GM19043 (cell line): ENCODE data around the gene LMAN1.

Experiments
- ATAC-seq: cut with Tn5 transposase; IDR thresholded peaks from one replicate; pipeline ENCODE4 v1.9.1; 2021; ENCODE audit warnings: low read depth; ENCODE audit not compliant: unreplicated experiment

LMAN1 gene

DNA sequence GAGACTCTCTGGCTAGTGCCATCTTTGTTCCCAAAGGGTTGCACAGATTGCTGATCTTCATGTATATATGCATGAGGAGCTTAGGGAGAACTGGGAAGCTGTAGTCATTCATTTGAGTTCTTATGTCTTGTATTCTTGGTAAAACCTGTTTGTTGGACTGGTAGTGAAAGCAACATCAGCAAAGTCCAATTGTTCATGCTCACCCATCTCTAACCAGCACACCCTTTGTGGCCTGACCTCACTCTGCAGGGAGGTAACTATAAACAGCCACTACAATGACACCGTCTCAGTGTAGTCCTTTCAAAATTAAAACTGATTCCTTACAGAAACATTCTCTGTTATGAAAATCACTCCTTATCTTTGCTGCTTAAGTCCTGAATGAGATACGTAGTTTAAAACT is 13.9 kb upstream of the LMAN1 start:
- ATAC-seq = no peak

DNA sequence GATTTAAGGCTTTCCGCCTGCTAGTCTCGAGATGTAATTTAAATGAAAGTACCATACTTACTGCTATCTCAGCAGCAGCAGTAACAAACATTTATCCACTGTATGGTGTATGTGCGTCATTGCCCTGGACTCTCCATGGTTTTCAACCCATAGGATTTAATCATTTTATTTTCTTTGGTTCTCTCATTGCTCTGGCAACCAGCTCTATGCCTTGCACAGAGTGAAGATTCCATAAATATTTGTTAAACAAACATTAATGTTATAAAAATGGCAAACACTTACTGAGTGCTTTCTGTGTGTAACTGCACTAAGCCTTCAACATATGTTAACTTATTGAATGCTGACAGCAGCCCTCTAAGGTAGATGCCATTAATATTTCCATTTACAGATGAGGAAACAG is 1.3 kb upstream of the LMAN1 start:
- no peak for ATAC-seq

DNA sequence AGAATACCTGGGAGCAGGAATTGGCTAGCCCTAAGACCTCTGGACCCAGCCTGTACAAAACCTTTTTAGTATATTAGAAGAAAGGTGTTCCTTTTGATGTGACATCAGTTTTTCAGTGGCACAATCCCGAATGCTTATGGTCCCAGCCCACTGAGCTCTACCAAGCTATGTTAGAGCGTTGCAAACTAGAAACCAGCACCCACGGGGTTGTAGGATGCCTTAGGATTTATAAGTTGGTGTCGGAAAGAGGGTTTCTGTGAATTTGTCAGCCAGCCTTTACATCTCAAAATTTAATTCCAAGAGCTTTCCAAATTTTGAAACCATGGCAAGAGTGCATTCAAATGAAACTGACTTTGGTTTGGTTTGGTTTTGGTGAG is 499 bp upstream of the LMAN1 start:
- peak; percentile 6 for ATAC-seq

DNA sequence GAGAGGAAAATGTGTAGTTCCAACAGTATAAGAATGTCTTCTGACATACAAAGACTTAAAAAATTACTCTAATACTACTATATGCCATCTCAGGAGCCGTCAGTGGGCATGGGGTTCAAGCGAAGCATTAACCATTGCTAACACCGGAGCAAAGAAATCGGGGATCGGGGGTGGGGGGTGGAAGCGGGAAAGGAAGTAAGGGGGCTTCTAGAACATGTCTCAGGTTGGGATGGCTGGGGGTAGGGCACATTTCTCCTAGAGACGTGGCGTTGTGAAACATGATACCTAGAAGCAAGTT is 702 bp downstream of the LMAN1 start:
- no peak for ATAC-seq

DNA sequence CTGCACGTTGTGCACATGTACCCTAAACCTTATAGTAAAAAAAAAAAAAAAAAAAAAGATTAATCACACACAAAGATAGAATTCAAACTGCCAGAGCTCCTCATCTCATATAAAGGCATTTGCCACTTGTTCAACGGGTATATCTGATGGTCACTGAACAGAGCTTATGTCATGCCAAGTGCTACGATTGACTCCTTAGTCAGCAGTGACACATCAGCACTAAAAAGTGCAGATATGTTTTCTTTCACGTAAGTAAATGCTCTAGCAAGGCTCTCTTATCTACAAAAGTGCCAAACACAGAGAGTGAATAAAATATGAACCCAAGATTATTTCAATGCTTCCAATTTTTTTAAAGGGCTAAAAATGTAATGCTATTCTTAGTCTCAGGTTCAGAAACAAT is 1.1 kb downstream of the LMAN1 start:
- ATAC-seq = no peak

DNA sequence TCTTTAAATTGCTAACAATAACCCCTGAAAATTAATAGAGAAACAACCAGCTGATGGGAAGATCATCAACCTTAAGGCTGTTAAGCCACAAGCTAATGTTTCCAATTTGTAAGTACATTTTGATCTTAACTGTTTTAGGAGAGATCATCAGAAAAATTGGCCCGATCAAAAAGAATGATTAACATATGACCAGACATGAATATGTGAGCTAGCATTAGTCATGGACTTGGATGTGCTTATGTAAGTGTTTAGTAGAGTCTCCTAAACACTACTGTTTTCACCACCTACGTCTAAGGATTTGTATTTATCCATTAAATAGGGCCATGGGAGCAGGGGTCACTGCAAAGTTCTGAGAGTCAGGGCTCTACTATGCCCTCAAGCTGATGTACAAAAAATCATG is 4.3 kb downstream of the LMAN1 start:
- no peak for ATAC-seq

DNA sequence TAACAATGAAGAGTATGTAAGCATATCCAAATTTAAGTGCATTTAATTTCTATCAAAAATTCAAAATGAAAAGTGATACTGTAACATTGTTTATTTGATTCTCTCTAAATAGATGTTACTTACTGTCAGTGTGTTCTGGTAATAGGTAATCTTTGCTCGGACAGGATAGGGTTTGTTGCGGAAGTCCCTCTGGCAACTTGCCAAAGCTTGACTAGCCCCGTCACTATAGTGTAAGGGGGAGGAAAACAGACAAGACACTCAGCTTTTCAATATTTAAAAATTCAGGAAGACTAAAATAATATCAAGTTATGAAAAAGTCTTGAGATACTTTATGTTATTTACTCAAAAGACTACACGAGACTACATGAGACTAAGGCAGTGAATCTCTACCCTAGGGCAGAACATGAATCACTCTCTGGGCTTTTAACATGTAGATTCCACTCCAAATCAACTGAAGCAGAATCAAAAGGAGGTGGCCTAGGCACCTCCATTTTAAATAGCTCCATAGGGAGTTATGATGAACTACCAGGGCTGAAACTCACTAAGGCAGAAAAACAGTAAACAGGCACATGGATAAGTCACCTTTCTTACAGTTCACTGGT is 5.9 kb downstream of the LMAN1 start:
- ATAC-seq = no peak

DNA sequence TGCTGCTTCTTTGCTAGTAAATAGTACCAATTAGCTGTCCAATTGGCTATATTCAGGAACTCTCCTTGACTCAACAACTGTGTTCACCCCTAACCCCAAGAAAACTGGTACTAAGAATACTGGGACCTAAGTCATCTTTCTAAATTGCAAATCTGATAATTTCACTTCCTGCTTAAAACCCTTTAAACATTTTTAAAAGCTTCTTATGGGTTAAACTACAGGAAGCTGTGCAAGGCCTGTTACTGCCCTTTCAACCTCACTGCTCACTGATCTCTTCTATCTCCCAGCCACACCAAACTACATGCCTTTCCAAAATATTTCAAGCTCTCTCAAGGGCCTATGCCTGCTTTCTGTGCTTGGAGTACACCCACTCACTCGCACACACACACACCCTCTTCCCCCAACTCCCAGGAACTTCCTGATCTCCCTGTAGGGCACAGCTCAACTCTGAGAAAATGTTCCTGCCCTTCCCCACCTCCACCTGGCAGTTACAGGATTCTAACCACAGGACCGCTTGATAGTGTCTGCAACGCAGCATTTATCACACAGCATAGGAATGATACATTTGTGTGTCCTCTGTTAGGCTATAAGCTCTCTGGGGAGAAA is 6.7 kb downstream of the LMAN1 start:
- peak; percentile 54 for ATAC-seq

DNA sequence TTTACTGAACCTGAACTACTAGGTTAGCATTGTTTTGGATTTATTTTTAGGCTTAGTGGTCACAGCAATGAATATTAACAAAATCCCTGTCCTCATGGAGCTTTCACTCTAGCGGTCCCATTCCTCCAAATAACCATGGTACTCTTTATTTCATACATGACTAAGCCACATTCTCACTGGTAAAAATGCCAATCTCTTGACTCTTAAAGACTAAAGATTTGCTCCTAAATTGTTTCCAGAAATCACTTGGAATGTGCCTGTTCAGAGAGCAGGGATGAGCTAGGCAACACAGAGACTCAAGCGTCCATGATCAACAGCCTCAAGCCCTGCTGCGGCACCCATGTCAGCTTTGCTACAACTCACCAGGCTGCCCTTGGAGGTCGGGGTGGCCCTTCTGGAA is 13.5 kb downstream of the LMAN1 start:
- no peak for ATAC-seq

DNA sequence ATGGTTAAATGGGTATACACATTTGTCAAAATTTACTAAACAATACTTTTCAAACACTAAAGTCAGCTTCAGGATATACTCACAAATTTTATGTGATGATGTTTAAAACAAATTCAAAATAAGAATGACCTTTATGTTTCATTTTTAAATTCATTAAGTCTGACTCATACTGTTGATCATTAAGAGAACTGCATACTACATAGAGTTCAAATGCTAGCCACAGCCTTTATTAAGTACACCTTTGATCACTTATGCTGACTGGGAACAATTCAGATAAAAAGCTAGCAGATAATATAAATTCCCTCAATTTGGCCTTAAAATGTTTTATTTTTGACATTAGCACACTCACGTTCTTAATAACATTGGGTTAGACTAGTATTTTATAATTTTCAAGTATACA is 14.1 kb downstream of the LMAN1 start:
- ATAC-seq = no peak

DNA sequence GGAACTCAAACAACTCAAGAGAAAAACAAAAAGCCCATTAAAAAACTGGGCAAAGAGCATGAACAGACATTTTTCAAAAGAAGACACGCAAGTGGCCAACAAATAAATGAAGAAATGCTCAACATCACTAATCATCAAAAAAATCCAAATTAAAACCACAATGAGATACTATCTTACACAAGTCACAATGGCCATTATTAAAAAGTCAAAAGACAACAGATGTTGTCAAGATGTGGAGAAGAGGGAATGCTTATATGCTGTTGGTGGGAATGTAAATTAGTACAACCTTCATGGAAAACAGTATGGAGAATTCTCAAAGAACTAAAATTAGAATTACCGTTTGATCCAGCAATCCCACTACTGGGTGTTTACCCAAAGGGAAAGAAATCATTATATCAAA is 15.1 kb downstream of the LMAN1 start:
- no peak for ATAC-seq

DNA sequence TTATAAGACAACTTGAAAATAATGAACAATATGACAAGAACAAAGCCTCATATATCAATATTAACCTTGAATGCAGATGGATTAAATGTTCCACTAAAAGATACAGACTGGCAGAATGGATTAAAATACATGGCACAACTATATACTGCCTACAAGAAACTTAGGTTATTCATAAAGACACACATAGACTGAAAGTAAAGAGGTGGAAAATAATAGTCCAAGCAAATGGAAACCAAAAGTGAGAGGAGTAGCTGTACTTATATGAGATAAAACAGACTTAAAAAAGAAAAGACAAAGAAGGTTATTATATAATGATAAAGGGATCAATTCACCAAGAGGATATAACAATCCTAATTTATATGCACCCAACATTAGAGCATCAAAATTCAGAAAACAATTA is 18.2 kb downstream of the LMAN1 start:
- no peak for ATAC-seq

DNA sequence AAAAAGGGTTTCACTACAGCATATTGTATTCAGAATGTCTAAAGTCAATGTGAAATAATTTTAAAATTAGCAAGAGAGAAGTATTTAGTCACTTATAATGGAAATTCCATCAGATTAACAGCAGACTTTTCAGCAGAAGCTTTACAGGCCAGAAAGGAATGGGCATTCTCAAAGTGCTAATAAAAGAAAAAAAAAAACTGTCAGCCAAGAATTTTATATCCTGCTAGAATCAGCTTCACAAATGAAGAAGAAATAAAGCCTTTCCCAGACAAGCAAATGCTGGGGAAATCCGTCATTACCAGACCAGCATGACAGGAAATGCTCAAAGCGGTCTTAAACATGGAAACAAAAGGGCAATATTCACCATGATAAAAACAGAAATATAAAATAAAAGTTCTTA is 18.8 kb downstream of the LMAN1 start:
- ATAC-seq = no peak

DNA sequence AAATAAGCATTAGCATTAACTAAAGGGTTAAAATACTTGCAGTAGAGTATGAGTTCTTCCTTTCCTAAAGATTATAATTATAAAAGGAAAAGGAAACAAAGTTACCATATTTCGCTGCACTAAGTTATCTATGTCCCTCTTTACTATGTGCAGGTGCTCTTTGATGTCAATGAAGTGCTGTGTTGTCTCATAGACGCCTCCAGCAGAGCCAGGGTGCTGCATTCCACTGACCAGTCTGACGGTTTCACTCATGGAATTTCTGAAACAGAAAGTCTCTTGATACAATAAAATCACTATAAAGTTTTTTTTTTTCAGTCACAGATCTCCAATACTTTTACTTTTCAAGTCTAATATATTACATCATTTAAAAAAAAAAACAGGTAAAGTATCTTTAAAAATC is 26.1 kb downstream of the LMAN1 start:
- ATAC-seq = no peak

DNA sequence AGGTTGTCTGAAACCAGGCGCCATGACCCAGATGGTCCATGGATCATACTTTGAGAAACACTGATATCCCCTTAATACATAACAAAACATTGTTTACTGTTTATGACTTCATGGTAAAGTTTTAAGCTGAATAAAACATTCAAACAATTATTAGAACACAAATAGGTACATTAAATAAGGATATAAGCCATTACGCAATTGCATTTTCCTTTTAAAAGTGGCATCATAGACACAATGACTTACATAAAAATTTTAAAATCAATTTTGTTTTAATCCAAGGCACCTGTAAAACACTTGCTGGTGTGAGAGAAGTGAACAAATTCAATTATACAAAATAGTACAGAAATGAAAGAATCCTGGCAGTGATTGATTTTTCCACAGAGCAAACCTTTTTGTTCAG is 30.4 kb downstream of the LMAN1 start:
- ATAC-seq = no peak

DNA sequence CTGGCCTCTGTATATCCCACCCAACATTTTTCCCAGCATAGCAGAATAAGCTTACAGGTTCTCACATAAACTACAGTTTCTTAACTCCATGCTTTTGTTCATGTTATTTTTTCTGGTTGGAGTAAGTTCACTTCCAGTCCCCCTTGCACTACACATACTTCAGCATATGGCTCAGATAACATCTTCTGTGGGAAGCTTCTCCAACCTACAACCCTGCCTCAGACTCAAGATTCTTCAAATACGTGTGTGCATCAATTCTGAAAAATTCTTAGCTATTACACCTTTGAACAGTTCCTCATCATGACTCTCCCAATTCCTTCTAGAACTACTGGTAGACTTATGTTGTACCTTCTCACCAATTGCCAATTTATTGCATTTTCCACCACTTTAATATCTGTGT is 33.1 kb downstream of the LMAN1 start:
- ATAC-seq = no peak

DNA sequence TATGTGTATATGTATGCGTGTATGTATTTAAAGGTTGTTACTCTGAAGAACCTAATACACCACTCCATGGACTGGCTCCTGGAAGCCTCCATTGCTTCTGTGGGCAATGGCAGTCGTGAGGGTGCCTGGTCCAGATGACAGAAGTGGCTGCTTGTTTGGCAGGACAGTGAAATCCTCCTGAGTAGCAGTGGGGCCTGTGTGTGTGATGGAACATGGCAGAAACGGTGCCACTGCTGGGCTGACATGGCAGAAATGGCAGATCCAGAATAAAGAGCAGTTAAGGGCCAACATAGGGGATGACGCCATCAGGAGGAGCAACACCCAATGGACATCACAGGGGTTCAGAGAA is 34.5 kb downstream of the LMAN1 start:
- ATAC-seq = no peak

DNA sequence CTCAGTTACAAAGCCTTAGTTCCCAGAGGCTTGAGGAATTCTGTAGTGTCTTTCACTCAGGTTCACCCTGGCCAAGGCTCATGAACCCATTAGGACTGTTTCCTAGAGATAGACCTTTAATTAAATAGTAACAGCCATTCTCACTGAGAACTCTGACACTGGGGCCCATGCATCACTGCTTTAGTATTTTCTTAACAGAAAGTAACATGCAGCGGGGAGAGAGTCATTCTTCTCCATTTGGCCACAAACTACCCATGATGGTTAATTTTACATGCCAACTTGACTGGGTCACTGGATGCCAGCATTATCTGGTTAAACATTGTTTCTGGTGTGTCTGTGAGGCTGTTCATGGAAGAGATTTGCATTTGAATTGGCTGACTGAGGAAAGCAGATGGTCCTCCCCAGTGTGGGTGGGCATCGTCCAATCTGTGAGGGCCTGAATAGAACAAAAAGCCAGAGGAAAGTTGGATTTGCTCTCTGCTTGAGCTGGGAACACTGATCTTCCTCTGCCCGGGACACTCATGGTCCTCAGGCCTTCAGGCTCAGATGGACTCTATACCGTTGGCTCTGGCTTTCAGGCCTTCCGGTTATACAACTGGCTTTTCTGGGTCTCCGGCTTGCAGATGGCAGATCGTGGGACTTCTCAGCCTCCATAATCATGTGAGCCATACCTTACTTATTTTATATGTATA is 35.0 kb downstream of the LMAN1 start:
- ATAC-seq = no peak

DNA sequence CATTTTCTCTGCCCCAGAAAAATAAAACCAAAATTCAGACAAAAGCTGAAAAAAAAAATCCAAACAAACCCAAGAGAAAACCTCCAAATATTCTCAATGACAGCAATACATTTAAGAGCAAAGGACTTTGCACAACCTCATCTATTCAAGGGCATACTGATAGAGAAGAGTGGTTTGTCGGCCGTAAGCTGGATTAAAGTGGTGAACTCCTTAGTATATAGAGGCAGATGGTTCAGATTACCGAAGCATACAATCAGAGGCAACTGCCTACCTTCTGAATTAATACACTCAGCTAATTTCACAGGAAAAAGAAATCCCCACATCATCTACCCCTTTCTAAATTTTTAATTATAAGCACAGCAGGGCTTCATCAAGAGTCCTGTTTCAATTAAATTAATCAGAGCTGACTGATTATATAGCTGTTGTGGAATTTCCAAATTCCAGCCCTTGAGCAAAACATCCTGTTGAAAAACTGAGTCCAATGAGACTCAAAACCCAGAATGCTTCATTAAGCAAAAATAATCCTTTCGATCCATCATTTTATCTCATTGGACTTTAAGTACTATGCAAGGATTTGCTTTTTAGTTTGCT is 40.5 kb downstream of the LMAN1 start, which contains the start of gene CPLX4:
Gene CPLX4 (minus strand): TSS at position 190 of the 591 bp plus-strand sequence. CDS start 187 bp downstream, at position 3.
- no peak for ATAC-seq

DNA sequence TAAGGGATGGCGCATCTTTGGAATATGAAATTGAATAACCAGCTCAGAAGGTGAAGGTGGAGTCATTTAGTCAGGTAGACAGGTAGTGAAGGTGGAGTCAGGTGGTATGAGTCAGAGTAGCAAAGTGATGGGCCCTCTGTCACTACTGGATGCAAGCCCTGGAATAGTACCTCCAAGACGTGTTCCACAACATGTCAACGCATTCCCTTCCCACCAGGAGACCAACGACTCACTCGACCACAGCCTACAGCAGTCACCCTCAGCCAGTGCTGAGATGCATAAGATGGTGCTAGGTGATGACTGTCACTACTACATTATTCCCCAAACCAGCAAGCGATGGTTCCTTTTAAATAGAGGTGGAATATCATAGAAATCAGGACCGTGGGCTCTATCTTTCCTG is 47.4 kb downstream of the LMAN1 start:
- no peak for ATAC-seq

DNA sequence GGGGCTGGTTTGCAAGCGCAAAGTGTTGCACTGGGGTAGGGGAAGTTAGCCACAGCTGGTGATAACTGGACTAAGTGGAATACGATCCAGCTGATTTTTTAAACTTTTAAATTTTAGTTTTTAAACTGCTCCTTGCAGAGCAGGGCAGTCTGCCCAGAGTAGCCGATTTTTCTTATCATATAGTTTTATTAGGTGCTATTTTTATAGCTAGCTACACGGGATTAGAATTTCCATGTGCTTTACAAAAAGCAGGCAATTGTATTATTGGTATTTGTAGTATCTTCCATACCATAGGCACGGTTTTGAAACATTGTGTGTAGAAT is 50.2 kb downstream of the LMAN1 start:
- no peak for ATAC-seq

DNA sequence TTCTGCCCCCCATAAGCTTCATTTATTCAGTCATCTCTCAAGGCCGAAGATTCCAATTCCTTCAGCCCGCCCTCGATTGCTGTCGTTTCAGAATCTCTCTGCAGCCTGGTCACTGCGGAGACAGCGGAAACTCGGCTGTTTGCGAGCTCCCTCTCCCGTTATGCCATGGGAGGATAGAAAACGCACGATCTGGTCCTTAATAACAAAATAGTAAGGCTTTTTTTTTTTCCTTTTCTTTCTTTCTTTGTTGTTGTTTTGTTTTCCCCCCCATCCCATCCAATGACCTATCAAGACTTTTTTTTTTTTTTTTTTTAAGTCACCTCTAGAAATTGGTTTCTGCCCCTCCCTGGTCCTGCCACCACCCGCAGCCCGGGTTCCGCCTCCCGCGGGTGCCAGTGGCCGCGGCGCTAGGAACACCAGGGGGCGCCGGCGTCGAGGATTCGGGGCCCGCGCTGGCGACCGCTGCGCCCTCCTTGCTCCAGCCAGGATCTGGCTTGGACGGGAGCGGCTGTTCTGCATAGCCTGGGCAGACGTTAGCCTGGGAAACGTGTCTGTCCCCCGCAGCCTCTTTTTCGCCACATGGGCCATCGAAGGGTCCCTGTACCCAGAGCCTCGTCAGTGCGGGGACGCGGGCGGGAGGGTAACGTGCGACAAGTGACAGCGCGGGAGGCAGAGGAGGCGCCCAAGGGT is 50.7 kb downstream of the LMAN1 start:
- peak; percentile 81 for ATAC-seq
